Activated CD4-positive, alpha-beta T cell treated with anti-CD3 and anti-CD28 coated beads for 24 hours (primary cell): ENCODE measurements around the gene ZNF573.

Source experiments
- DNase-seq, 2 donors: peaks; one replicate each; pipeline ENCODE4 v3.0.0-alpha.2; 2020; ENCODE audit warnings: low read depth in 2 of 2

The ZNF573 gene

GRCh38 chr19:37695144-37695899 is 84.1 kb downstream of the ZNF573 start:
- DNase-seq = no peak

GRCh38 chr19:37692956-37693620 is 86.3 kb downstream of the ZNF573 start:
- no peak for DNase-seq

- DNase-seq = peak; percentile 57 to 71
Measured at GRCh38 chr19:37691881-37692504, 87.4 kb downstream of the ZNF573 start.
